Activated gamma-delta T cell (primary cell): Measurements from ENCODE around the gene INO80C.

Experiments
- DNase-seq: peaks from one replicate; lab custom pipeline; 2025; lab: John Stamatoyannopoulos, UW
- total RNA-seq, 2 donors: gene quantifications; one replicate each; lab custom pipeline; 2026; lab: John Stamatoyannopoulos, UW

The INO80C gene, protein sequence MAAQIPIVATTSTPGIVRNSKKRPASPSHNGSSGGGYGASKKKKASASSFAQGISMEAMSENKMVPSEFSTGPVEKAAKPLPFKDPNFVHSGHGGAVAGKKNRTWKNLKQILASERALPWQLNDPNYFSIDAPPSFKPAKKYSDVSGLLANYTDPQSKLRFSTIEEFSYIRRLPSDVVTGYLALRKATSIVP
- total RNA-seq, result 4.4 to 5.8 reads per million in 2 donors

DNA sequence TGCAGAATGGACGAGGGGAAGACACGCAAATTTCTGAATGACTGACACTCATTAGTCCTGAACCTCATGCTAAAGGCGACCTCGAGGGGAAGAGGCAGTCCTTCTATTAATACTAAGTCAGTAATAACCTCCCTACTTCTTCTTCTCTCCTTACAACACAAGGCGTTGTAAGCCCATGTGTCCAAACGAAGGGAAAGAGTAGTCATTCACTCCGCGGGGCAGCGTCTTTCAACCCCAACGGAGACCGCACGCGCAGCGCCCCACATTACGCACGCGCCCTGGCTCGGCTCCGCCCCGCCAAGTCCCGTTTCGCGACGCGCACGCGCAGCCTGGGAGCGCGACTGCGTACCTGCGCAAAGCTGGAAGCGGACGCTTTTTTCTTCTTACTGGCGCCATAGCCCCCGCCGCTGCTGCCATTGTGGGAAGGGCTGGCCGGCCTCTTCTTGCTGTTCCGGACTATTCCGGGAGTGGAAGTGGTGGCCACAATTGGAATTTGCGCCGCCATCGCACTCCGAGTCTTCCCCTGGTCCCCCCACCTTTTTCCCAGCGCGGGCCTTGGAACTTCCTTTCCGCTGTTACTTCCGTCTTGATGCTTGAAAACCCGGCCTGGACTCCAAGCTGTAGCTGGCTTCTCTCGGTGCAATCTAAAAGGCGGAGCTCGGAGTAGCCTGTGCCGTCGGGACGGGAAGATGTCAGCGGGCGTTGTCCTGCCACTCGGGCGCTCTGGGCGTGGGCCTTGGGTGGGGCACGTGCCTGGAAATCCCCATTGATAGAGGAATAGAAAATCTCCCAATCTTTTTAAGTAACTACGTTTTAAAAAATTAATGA, at the start of gene INO80C:
INO80C (minus strand) TSS at position 591 of the 828 bp plus-strand sequence; CDS start at position 505, 86 bp downstream.
- DNase-seq, result peak; percentile 90

DNA sequence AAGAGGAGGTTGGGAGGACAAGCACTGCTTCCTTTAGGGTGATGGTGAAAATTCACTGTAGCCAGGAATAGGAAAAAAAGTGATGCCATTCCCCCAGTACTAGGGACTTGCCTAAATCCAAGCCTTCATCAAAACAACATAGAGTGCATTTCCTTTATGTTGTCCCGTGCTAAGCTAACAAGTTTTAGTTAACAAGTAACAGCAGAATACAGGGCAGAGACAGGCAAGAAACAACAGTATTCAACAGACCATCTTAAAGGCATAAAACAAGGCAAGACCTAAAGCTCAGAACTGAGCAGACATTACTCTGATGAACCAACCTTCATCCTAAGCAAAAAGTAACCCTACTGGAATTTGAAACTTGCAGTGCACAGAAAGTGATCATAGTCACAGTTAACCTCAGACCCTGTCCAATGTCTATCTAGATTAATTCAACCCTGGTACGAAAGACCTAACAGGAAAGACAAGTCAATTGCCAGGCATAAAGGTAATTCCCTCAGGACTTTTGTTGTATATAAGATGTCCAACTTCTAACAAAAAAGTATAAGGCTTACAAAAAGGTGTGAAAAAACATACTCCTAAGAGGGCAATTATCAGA, 49.3 kb upstream of the INO80C start:
- DNase-seq, result no peak

- no peak for DNase-seq
Measured at GRCh38 chr18:35542356-35542755, 44.6 kb upstream of the INO80C start.

- DNase-seq, result no peak
Measured at GRCh38 chr18:35535297-35535696, 37.5 kb upstream of the INO80C start.

GRCh38 chr18:35533916-35534405, 36.2 kb upstream of the INO80C start:
- DNase-seq, result no peak

GRCh38 chr18:35528749-35529274, 31.1 kb upstream of the INO80C start:
- DNase-seq, result no peak

GRCh38 chr18:35526495-35527059, 28.8 kb upstream of the INO80C start:
- DNase-seq, result no peak

DNA sequence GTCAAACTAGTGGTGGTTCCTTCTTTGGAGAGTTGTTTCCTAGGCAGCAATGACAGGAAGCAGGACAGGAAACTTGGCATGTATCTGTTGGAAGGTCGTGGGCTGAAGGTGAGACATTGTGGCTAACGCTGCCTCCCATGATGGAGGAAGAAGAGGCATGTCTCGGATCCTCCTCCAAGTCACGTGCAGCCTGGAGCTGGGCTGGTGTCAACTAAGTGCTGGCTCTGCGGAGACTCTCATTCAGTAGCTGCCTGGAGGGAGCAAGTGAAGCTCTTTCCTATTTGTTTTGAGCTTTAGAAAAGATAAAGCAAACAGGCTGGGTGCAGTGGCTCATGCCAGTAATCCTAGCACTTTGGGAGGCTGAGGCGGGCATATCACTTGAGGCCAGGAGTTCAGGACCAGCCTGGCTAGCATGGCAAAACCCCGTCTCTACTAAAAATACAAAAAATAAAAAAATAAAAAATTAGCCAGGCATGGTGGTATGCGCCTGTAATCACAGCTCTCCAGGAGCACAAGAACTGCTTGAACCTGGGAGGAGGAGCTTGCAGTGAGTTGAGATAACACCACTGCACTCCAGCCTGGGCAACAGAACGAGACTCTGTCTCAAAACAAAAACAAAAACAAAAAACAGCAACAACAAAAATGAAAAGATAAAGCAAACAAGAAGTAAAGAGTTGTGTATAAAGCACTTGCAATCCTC, 28.2 kb upstream of the INO80C start:
- no peak for DNase-seq

GRCh38 chr18:35524226-35524625, 26.5 kb upstream of the INO80C start:
- DNase-seq, result no peak

DNA sequence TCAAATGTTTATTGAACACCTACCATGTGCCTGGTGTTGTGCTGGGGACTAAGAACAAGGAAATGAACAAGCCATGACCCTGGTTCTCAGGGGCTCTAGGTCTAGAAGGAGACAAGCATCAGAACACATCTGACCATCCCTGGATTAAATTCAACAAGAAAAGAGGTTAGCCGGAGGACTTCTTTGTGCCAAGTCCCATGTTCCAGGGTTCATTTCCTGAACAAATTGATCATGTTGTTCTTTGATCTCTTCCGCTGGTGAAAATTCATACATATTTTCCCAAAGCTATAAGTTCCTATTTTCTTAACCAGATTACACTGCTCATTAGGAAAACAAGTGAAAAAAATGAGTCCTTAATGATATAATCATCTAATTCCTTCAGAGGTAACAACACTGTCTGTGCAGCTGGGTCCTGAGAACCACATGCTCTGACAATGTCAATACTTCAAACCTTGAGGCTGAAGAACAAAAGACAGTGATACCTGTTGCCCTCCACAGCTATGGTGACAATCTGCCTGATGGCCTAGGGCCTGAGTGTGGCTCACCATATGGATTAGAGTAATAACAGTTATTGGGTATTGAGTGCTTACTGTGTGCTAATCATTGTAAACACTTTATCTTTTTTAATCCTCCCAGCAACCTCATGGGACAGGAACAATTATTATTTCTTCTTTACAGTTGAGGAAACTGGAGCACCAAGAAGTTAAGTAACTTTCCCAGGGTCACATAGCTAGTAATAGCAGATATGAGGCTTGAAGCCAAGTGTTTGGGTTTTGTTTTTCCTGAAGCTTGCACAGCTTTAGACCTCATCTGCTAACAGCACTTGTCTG, 24.6 kb upstream of the INO80C start:
- no peak for DNase-seq

DNA sequence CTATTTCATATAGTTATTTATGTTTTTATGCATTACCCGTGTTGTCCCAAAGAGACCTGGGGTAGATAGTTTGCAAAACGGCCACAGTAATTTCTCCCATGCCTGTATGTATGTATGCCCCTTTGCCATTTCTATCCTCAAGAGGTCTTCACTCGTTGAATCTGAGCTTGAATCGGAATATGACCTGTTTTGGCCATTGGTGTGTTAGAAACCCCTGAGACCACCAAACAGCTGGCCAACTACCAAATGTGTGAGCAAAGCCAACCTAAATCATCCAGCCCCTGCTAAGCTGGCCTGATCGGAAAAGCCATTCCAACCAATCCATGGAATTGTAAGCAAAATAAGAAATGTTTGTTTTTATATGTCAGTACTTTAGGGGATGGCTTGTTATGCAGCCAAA, 23.4 kb upstream of the INO80C start:
- no peak for DNase-seq

- DNase-seq, result no peak
Measured at GRCh38 chr18:35519148-35519899, 21.6 kb upstream of the INO80C start.

GRCh38 chr18:35517715-35518114, 20.0 kb upstream of the INO80C start:
- no peak for DNase-seq

DNA sequence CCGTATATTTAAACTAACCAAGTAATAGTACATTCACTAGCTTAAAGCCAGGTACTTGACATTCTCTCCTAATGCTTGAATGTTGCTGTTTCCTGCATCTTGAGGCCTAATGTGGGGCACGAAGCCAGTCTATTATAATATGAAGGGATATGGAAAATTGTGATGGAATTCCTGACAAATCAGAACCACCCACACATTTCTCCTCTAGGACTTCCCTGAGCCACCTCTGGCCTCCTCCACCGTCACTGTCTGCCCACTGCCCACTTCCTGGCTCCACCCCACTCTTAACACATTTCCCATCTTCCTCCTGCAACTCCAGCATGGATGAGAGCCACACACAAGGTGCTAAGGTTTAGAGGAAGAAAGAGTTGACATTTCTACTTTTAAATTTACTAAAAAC, 19.0 kb upstream of the INO80C start:
- no peak for DNase-seq

GRCh38 chr18:35516351-35516750, 18.6 kb upstream of the INO80C start:
- no peak for DNase-seq

DNA sequence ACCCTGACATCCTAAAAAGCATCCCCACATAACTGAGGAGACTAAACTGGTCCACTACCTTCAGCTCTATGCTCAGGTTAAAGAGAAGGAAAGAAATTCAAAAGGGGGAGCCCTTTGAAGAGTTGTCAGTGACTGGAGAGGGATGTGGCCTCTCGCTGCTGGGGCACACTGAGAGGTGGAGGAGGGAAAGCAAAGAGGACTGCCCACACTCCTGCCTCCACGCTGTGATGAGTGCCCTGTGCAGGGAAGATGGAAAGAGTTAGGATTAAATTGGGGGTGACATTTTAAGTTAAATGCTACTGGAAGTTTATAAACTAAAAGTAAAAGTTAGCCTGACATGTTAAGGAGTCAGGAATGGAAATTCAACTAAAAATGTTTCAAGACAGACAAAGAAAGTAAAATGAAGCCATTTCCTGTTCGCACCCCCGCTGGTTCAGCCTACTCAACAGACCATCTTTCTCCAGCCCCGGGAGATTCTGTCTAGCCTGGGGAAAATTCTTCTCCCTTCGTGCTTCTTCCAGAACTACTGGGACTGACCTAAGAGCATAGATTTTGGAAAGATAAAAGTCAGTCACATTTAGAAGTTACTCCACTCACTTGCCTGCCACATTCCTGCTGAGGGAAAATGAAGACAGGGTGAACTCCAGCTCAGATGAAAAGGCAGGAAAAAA, 17.8 kb upstream of the INO80C start:
- no peak for DNase-seq

- DNase-seq, result no peak
Measured at GRCh38 chr18:35514752-35515459, 17.1 kb upstream of the INO80C start.

- no peak for DNase-seq
Measured at GRCh38 chr18:35514283-35514682, 16.5 kb upstream of the INO80C start.
